ENCODE results near the gene RNF148.

Gene RNF148

DNA sequence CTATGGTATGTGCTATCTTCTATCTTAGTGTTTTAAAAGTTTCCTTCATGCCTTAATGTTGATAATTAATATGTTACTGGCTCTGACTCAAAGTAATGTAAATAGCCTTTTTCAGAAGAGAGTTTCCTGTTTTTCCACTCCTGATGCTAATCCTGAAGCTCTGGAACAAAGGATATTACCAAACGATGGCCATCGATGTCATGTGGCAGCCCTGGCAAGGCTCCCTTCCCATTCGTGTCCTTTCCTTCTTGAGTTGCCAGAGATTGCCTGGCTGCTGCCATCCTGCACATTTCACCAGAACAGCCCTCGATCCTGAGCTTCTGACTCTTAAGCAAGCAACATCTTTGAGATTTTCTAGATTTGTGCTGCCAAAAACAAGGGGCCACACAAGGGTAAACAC is 49.8 kb downstream of the RNF148 start:
- Histone ChIP-seq H3K27me3 (ENCODE audit: insufficient read depth, low read depth, severe bottlenecking) (no peaks in the 10 kb centered on the region), H3K9me3 (ENCODE audit: severe bottlenecking) (no peaks in the 10 kb centered on the region), H3K27ac (no peak overlapping the region), H3K4me3 (ENCODE audit: low read depth, low read length) (no peak overlapping the region), H3K36me3 (no peaks in the 10 kb centered on the region)
- DNase-seq = no peak
- TF ChIP-seq, protein P1, sequence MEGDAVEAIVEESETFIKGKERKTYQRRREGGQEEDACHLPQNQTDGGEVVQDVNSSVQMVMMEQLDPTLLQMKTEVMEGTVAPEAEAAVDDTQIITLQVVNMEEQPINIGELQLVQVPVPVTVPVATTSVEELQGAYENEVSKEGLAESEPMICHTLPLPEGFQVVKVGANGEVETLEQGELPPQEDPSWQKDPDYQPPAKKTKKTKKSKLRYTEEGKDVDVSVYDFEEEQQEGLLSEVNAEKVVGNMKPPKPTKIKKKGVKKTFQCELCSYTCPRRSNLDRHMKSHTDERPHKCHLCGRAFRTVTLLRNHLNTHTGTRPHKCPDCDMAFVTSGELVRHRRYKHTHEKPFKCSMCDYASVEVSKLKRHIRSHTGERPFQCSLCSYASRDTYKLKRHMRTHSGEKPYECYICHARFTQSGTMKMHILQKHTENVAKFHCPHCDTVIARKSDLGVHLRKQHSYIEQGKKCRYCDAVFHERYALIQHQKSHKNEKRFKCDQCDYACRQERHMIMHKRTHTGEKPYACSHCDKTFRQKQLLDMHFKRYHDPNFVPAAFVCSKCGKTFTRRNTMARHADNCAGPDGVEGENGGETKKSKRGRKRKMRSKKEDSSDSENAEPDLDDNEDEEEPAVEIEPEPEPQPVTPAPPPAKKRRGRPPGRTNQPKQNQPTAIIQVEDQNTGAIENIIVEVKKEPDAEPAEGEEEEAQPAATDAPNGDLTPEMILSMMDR (IDR thresholded peaks at IDR 0.05; ENCODE audit: low read depth, low read length) = no peak

All from WERI-Rb-1 (cell line).